Activated CD8-positive, alpha-beta memory T cell treated with anti-CD3 and anti-CD28 coated beads, Interleukin-2, amount 50 U/mL, for 24 hours (primary cell): ENCODE results near the gene TSG101.

Source experiments
- DNase-seq: peaks from one replicate; pipeline ENCODE4 v3.0.0-alpha.2; 2020; ENCODE audit errors: extremely low read depth

Gene TSG101

DNA sequence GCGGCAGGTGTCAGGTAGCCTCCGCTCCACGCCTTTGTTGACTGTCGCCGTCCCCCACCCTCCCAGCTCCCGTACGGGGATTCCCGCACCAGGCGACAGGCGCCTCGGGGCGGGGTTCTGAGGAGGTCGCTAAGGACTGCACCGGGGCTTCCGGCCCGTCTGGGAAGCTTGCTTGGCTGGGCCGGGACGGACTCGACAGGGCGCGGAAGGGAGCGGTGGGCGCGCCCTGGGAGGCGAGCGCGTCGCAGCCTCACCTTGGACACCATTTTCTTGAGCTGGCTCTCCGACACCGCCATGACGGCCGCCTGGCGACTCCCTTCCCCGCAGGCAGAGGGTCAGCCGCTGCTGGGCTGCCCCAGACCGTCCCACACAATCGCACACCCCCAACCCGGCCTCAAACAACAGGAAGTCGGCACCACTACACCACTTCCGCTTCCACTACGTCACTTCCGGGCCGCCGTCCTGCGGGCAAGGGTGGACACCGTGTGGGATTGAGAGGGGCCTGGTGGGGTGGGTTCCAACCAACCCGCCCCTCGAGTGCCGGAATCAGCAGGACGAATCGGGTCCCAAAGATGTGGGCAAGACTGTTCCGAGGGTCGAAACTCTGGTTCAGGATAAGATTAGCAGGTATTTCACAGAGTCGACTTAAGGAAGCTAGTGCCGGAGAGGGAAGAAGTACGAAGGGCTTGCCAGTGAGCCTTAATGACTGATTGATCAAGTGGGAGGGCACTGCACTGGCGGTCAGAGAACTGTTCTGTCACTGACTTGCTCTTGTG is at the start of gene TSG101:
TSG101 (minus strand) TSS at position 422 of the 776 bp plus-strand sequence; CDS start at position 296, 126 bp downstream.
- DNase-seq: peak; percentile 88

DNA sequence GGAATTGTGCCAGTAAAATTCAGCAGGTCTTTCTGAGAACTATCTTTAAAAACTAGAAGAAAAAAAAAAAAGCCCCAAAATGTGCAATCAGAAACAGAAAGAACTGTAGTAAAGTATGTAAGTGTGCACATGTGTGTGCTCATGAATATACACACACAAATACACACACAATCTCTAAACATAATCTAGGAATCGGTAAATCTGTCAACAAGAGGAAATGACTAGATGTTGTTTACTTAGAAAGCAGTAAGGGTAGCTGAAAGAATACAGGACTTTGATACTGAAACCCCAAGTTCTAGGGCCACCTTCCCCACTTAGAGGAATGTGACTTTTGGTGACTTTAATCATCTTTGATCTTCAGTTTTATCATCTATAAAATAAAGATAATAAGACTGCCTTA is 48.6 kb upstream of the TSG101 start:
- DNase-seq: no peak

GRCh38 chr11:18567081-18567480 is 40.3 kb upstream of the TSG101 start:
- DNase-seq: no peak

DNA sequence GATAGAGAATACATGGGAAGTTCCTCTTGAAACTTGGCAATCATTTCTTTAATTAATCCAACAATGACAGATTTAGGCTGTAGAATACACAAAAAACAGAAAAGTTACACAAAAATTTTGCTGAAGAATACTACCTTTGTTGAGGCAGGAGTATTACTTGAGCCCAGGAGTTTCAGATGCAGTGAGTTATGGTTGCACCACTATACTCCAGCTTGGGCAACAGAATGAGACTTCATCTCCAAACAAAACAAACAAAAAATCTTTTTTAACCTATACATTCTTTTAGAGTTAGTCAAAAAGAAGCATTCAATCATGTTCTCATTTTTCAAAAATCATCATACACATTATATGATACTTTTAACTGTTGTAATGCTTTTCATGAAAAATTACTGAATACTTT is 39.7 kb upstream of the TSG101 start:
- no peak for DNase-seq

GRCh38 chr11:18564149-18564548 is 37.4 kb upstream of the TSG101 start:
- DNase-seq: no peak

DNA sequence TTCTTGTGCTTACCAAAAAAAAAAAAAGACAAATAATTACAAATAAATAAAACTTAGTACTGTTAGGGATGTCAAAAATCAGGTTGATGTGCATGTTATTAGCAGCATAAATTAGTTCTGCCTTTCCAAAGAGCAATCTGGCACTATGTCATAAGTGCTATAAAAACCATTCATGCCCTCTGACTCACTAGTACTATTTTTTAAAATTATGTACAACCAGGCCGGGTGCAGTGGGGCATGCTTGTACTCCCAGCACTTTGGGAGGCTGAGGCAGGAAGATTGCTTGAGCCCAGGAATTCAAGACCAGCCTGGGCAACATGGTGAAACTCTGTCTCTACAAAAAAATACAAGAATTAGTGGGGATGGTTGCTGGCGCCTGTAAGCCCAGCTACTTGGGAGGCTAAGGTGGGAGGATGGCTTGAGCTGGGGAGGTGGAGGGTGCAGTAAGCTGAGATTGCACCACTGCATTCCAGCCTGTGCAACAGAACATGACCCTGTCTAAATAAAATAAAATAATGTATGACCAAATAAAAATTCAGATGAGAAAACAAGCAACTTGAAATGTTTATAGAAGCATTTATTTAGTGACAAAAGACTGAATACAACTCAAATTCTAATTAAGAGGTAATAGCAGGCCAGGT is 36.5 kb upstream of the TSG101 start:
- DNase-seq: no peak

DNA sequence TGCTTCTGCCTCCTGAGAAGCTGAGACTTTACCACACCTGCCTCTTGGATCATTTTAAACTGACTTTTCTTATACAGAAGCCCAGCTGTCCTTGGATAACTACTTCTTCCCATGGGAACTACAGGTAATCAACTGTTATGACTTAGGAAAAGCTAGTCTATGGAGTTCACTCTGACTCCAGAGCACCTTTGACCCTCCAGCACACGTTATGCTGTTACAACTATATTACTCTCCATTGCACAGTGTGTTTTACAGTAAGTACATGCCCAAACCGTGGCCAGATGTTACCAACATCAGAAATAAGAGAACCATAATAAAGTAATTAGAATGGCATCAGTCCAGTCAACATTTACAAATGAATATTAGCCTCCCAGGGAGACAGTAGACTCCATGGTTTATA is 21.3 kb upstream of the TSG101 start:
- no peak for DNase-seq

GRCh38 chr11:18540207-18541009 is 13.7 kb upstream of the TSG101 start:
- DNase-seq: no peak

GRCh38 chr11:18536209-18536608 is 9.5 kb upstream of the TSG101 start:
- DNase-seq: no peak

DNA sequence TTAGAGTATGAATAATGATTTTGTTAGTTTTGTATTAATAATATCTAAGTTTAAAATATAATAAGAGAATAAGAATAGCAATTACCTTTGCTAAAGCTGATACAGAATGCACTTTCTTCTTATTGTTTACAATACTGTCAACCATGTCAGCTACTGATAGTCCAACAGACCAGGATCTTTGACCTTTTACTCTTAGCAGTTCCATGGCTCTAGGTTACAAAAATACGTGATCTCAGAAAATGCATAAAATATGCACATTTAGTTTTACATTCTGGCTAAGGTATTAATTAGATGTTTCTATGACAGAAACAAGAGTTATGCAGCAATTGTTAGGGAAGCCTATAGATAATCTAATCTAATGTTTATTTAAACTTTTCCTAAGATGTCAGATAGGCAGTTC is 7.5 kb upstream of the TSG101 start:
- no peak for DNase-seq

DNA sequence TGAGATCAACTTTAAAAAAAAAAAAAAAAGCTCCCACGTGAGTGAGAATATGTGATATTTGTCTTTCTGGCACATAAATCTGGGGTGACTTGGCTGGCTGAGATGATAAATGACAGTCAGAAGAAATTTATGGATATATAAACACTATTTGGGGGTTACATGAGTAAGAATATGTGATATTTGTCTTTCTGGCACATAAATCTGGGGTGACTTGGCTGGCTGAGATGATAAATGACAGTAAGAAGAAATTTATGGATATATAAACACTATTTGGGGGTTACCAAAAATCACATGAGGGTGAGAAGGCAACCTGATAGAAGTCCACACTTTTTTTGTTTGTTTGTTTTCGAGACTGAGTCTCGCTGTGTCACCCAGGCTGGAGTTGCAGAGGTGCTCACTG is 6.6 kb upstream of the TSG101 start:
- DNase-seq: no peak

DNA sequence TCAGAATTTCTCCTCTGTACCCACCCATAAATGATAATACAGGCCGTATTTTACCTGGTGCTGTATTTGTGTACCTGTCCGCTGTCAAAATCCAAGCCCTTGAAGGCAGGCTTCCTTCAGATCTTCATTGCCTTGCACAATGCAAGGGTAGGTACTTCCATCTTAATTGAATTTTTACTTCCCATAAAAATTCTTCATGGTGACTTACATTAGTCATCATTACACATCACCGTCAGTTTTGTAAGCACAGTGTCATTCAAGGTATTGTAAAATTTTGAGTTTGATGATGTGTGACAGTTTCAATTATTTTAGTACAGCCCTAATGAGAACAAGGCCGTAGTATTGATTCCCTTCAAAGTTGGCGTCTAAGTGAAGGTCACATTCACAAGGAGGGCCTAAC is 770 bp upstream of the TSG101 start:
- no peak for DNase-seq

DNA sequence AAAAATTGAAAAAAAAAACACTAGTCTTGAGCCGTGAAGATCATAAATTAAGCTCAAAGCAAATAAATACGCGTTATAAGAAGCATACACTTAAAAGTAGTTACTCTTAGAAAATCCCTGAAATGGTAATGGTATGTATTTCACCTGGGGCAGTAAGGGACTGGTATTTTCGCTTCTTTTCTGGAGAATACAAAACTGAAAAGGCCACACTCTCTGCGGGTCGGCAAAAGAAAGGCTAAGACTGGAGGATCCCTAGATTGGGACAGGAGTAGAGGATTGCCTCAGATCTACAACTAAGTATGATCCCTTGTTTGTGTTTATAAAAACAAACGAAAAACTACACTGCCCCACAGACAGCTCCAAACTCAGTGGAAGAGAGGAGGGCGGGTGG is 617 bp downstream of the TSG101 start:
- DNase-seq: no peak

DNA sequence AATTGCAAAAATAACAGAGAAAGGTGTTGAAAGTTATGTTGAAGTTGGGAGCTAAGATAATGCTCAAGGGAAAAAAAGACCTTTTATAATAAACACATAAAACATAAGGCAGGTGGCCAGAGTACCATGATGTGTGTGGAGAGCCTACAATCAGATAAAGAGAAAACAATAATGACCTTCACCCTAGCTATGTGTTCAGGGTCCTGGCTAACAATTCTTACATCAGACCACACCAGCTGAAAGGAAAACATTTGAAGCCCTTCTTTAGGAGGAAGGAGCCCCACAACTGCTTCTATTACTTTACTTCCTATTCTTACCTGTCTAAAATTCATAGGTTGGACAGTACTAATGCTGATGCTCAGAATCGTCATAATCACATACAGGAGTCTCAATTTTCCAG is 2.5 kb downstream of the TSG101 start:
- no peak for DNase-seq

DNA sequence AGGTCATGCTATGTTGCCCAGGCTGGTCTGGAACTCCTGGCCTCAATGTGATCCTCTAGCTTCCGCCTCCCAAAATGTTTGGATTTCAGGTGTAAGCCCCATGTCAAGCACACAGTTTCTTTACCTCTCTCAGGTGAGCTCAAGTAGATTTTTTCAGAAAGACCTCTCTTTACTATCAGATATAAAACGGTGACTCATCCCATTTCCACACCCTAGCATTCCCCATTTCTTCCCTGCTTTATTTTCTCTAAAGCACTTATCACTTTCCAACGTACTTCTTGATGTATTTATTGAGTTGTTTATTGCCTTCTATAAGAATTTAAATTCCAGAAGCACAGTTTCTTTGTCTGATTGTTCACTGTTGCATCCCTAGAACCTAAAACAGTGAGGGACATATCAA is 3.7 kb downstream of the TSG101 start:
- no peak for DNase-seq

- DNase-seq: no peak
Measured at GRCh38 chr11:18522388-18522787, 4.4 kb downstream of the TSG101 start.

DNA sequence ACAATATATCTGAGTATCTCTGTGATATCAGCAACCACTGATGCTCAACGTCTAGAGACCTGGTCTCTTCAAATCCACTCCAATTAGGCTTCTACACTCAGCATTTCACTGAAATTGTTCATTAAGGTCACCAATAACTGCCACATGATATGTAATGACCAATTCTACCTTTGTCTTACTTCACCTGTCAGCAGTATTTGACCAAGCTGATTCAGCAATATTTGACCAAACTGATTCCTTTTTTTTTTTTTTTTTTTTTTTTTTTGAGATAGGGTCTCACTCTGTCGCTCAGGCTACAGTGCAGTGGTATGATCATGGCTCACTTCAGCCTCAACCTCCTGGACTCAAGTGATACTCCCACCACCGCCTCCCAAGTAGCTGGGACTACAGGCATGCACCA is 5.6 kb downstream of the TSG101 start:
- DNase-seq: no peak

DNA sequence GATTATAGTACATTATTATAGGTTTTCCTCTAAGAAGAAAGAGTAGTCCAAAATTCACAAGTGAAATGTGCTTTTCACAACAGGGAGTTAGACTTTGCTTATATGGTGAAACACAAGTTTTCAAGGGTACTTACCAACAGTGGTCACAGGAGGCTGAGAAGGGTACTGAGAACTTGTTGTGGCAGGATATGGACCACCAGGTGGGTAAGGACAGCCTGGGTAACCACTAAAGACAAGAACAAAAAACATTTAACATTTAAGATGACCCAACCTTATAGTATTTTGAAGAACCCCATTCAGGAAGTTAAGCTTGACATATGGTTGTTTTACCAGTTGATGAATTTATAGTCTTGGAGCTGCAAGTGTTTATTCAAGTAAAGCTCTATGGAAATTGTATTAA is 24.4 kb downstream of the TSG101 start:
- DNase-seq: no peak

- no peak for DNase-seq
Measured at GRCh38 chr11:18501629-18502028, 25.1 kb downstream of the TSG101 start.

DNA sequence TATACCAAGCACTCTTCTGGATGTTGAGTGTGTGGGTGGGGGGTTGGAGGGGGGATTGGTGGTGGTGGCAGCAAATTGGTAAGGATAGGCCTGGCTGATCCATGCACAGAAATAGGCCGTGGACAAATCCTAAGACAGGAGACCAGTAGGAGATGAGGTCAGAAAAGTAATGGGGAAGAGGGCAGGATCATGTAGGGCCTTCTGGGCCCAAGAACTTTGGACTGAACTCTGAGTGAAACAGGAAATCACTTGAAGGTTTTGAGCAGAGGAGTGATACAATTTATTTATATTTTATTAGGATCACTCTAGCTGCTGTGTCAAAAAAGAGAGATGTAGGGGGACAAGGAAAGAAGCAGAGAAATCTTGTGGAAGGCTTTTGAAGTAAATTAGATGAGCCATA is 28.7 kb downstream of the TSG101 start:
- DNase-seq: no peak

GRCh38 chr11:18495703-18496102 is 31.0 kb downstream of the TSG101 start:
- DNase-seq: no peak

GRCh38 chr11:18495271-18495670 is 31.5 kb downstream of the TSG101 start:
- no peak for DNase-seq

- no peak for DNase-seq
Measured at GRCh38 chr11:18493310-18493709, 33.4 kb downstream of the TSG101 start.
